Muscle of leg (tissue), 16 donors: ENCODE measurements around the gene C1QL3. TPM values are rescaled to one million over a fixed set of nuclear protein-coding genes. Genes with fewer than 3 reads are reported as not detected.

Experiments used
- DNase-seq: peaks from one replicate; pipeline ENCODE4 v3.0.0; 2013
- H3K27ac ChIP-seq: one replicate; pipeline ENCODE4 v1.5.1; 2013; ENCODE audit warnings: mild to moderate bottlenecking, low read length, control low read depth
- H3K27me3 ChIP-seq: one replicate; pipeline ENCODE4 v1.6.1; 2013; ENCODE audit warnings: low read length; ENCODE audit not compliant: control insufficient read depth, insufficient read depth
- H3K36me3 ChIP-seq: one replicate; pipeline ENCODE4 v1.6.1; 2013; ENCODE audit warnings: low read length; ENCODE audit not compliant: control insufficient read depth, insufficient read depth
- H3K4me1 ChIP-seq: one replicate; pipeline ENCODE4 v1.6.1; 2013; ENCODE audit warnings: low read length; ENCODE audit not compliant: control insufficient read depth, insufficient read depth
- H3K4me3 ChIP-seq: one replicate; pipeline ENCODE4 v1.5.1; 2013; ENCODE audit warnings: low read length, control low read depth
- H3K9me3 ChIP-seq: replicated peaks from 2 replicates; pipeline ENCODE4 v1.6.1; 2013; ENCODE audit warnings: low read depth, low read length; ENCODE audit not compliant: control insufficient read depth
- WGBS: methylation state at CpG from one replicate; pipeline ENCODE4 v1.1.5; 2013; ENCODE audit warnings: missing lambda C conversion rate; ENCODE audit not compliant: insufficient coverage; 5-methylcytosine and 5-hydroxymethylcytosine counted together
- long read RNA-seq, 11 donors: transcript quantifications; one replicate each; lab custom pipeline, GENCODE V29; 2026
- polyA plus RNA-seq, 8 donors: library from polyadenylated mRNA; unstranded; fragments of 120-200 nt; gene quantifications; one replicate each; pipeline versions ENCODE4 v1.2.1 to v1.2.3, GENCODE V29; 2013; ENCODE audit warnings: inconsistent platforms in 1 of 8, low replicate concordance in 1 of 8; ENCODE audit not compliant: insufficient read length in 8 of 8, insufficient read depth in 1 of 8
- total RNA-seq: library from RNA; stranded (reverse); fragments of 120-200 nt; gene quantifications from one replicate; pipeline ENCODE4 v1.2.4, GENCODE V29; 2013

Gene C1QL3
- 0.04 TPM for total RNA-seq
- polyA plus RNA-seq, result under 1 TPM; 0.05 to 0.93 (median 0.48) TPM
- long read RNA-seq, donor 1, result 0 reads
- long read RNA-seq, donor 2, result 0 reads
- long read RNA-seq, donor 3, result 0 reads
- long read RNA-seq, donor 4, result 0 reads
- long read RNA-seq, donor 5, result 0 reads
- long read RNA-seq, donor 6, result 0 reads
- long read RNA-seq, donor 7, partial matches to known transcripts, result 0 of 1 reads
- long read RNA-seq, donor 7, other reads (novel, unspliced or antisense), result 0 of 1 reads
- long read RNA-seq, donor 8, result 0 reads
- long read RNA-seq, donor 9, result 0 reads
- long read RNA-seq, donor 10, result 0 reads
- long read RNA-seq, donor 11, result 0 reads

DNA sequence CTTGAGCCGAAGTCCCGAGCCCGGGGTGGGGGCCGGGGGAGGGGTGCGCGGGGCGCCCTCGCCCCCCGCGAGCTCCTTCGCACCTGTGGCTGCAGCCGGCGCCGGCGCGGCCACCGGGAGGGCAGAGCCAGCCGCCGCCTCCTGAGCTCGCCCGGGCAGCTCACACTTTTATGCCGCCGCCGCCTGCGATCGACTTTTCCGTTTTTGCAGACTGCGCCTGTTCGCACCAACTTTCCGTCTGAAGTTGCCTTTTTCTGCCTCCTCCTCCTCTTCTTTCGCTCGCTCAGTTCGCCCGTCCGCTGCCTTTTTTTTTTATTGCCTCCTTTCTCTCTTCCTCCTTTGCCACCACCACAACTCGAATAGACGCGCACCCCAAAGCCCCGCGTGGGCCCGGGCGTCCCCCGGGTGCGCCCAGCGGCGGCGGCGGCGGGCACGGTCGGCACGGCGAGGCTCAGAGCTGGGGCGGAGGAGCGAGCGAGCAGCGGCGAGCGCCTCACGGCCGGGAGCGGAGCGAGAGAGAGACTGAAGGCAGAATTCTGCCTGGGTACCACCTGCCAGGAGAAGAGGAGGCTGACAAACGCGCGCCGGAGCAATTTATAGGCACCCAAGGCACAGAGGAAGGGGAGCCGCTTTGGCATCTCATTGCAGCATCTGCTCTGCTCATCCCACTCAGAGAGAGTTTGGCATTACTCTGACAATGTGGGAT is at the start of gene C1QL3:
C1QL3 (minus strand) TSS at position 569 of the 706 bp plus-strand sequence. CDS start 814 bp downstream, outside the sequence.
- peaks cover 56% of the 10 kb centered on the region for H3K27me3 ChIP-seq

DNA sequence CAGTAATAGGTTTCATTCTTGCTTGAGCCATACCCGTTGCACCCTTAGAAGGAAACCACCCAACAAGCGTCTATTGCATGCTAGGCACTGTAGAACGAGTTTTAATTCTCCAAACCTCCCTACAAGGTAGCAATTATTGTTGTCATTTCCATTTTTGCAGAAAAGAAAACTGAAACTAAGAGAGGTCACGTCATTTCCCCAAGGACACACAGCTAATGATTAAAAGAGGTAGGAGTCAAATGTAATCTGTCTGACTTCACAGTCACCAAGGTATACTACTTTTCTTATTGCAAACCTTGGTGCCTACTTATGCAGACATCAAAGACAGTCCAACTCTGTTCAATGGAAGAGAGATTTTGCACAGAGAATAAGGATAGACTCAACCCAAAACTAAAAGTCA is 49.1 kb upstream of the C1QL3 start:
- H3K27ac ChIP-seq, result no peak overlapping the region
- WGBS, result 86% methylated on average over 1 of the region's 4 CpGs
- no peaks in the 10 kb centered on the region for H3K4me1 ChIP-seq
- no peak for DNase-seq
- H3K27me3 ChIP-seq, result no peaks in the 10 kb centered on the region
- H3K36me3 ChIP-seq, result no peaks in the 10 kb centered on the region
- no peak overlapping the region for H3K4me3 ChIP-seq
- H3K9me3 ChIP-seq, result no peaks in the 10 kb centered on the region

More for the DNA sequence above, at the start of gene C1QL3:
- Histone ChIP-seq H3K27ac (no peak within 1 kb of the TSS), H3K9me3 (no peaks in the 10 kb centered on the region), H3K36me3 (no peaks in the 10 kb centered on the region), H3K4me3 (peak within 1 kb of the TSS; percentile 5), H3K4me1 (peaks cover 5% of the 10 kb centered on the region)
- WGBS, result under 1% methylated on average over 67 of the region's 68 CpGs
- DNase-seq, result peak; percentile 33

DNA sequence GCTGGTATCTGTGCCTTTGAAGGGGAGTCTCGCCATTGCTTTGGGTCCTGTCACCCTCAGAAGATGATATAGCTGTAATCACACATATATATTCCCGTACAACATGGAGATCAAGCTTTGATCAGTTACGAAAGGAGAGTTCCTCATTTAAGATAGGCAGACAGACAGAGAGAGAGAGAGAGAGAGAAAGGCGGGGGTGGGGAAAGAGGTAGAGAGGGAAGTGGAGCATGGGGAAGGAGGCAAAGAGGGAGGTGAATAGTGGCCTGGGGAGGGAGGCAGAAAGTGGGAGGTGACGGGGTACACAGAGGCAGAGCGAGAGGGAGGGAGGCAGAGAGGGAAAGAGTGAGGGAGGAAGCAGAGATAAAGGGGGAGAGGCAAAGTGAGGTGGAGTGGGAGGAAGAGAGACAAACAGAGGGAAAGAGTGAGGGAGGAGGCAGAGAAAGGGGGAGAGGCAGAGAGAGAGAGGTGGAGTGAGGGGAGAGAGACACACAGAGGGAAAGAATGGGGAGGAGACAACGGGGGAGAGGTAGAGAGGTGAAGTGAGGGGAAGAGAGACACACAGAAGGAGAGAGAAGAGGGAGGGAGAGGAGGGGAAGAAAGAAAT is 44.6 kb upstream of the C1QL3 start:
- H3K4me1 ChIP-seq, result no peaks in the 10 kb centered on the region
- WGBS, result 49% methylated on average over 5 of the region's 7 CpGs
- H3K9me3 ChIP-seq, result no peaks in the 10 kb centered on the region
- no peaks in the 10 kb centered on the region for H3K27me3 ChIP-seq
- DNase-seq, result no peak
- H3K4me3 ChIP-seq, result no peak overlapping the region
- no peak overlapping the region for H3K27ac ChIP-seq
- no peaks in the 10 kb centered on the region for H3K36me3 ChIP-seq

- H3K4me3 ChIP-seq, result no peak overlapping the region
- no peaks in the 10 kb centered on the region for H3K27me3 ChIP-seq
- H3K9me3 ChIP-seq, result no peaks in the 10 kb centered on the region
- DNase-seq, result no peak
- WGBS, result no CpG with 5 or more reads among the region's 3 CpGs
- H3K27ac ChIP-seq, result no peak overlapping the region
- H3K36me3 ChIP-seq, result no peaks in the 10 kb centered on the region
- H3K4me1 ChIP-seq, result no peaks in the 10 kb centered on the region
Observed at GRCh38 chr10:16565604-16566003, 43.9 kb upstream of the C1QL3 start.

DNA sequence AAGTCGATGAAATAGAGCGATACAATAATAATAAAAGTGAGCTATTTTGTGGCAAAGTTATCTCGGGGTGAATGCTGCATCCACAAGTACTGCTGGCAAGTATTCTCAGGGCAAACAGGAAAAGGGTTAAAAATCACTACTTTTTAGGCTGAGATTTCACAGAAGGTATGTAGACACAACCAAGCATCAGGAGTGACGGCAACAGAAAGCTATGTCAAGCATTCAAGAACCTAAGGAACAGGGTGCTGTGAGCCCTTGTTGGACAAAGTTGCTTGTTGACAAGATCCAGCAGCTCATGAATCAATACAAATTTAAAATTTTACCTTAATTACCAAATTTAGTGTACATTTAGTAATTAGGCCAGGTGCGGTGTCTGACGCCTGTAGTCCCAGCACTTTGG is 41.2 kb upstream of the C1QL3 start:
- DNase-seq, result no peak
- Histone ChIP-seq H3K36me3 (no peaks in the 10 kb centered on the region), H3K9me3 (no peaks in the 10 kb centered on the region), H3K4me3 (no peak overlapping the region), H3K27me3 (no peaks in the 10 kb centered on the region), H3K4me1 (no peaks in the 10 kb centered on the region), H3K27ac (no peak overlapping the region)
- 57% methylated on average over 1 of the region's 6 CpGs for WGBS

DNA sequence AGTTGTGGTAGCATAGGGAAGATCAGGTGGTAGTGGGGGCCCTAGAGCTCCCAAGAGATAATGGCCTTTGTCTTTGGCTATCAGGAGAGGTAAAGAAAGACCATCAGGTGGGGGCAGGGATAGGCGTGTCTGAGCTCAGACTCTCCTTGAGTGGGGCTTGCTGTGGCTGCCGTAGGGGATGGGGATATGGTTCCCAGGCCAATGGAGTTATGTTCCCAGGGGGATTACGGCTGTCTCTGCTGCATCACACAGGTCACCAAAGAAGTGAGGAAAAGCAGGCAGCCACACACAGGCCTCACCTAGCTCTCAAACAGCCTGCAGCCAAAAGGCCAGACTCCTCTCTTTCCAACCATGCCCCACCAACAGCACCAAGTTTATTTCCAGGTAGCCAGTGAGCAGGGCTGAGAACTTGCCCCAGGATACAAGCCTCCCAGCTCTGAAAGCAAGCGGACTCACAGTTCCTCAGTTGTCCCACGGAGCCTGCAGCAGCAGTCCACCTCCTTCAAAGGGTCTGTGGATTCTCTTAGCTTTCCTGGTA is 37.6 kb upstream of the C1QL3 start:
- Histone ChIP-seq H3K9me3 (no peaks in the 10 kb centered on the region), H3K4me3 (no peak overlapping the region), H3K36me3 (no peaks in the 10 kb centered on the region), H3K27ac (no peak overlapping the region), H3K4me1 (no peaks in the 10 kb centered on the region), H3K27me3 (no peaks in the 10 kb centered on the region)
- WGBS, result 83% methylated on average over 4 of the region's 5 CpGs
- no peak for DNase-seq

DNA sequence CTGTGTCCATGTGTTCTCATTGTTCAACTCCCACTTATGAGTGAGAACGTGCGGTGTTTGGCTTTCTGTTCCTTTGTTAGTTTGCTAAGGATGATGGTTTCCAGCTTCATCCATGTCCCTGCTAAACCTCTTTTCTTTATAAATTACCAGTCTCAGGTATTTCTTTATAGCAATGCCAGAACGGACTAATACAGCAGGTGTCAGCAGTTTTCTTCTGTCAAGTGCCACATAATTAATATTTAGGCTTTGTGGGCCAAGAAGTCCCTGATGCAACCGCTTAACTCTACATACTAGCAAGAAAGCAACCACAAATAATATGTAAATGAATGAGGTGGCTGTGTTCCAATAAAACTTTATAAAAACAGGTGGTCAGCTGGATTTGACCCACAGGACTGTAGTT is 26.3 kb upstream of the C1QL3 start:
- H3K4me3 ChIP-seq, result no peak overlapping the region
- H3K27ac ChIP-seq, result no peak overlapping the region
- H3K36me3 ChIP-seq, result no peaks in the 10 kb centered on the region
- H3K4me1 ChIP-seq, result no peaks in the 10 kb centered on the region
- no peak for DNase-seq
- H3K27me3 ChIP-seq, result no peaks in the 10 kb centered on the region
- no peaks in the 10 kb centered on the region for H3K9me3 ChIP-seq
- WGBS, result no CpG with 5 or more reads among the region's 4 CpGs

DNA sequence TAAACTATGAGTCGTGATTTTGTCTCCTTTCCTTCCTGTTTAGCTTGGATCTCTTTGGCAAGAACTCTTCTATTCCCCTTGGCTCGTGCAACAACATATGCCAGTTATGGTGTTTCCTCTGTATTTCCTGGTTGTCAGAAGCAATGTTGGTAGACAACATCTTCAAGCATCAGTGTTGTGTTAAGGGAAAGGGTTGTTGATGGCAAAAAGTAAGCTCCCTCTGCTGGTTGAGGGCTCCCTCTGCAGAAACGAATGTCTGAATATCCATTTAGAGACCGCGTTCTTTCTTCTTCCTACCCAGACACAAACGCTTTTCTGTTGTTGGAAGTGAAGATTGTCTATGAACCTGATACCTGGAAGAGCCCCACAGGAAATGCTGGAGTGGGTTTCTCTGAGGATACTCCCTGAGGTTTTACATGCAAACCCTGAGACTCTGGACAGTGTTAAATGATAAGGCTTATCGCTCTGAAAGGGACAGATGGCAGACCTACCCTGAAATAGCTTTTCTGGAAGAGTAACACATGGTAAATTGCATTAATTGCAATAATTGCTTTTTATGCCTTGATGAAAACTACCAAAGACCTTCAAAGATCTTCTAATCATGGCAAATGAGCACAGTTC is 23.5 kb upstream of the C1QL3 start:
- peak; percentile 13 for DNase-seq
- no peaks in the 10 kb centered on the region for H3K27me3 ChIP-seq
- H3K4me3 ChIP-seq, result no peak overlapping the region
- H3K9me3 ChIP-seq, result no peaks in the 10 kb centered on the region
- 50% methylated on average over 2 of the region's 7 CpGs for WGBS
- no peaks in the 10 kb centered on the region for H3K36me3 ChIP-seq
- H3K4me1 ChIP-seq, result no peaks in the 10 kb centered on the region
- H3K27ac ChIP-seq, result no peak overlapping the region

DNA sequence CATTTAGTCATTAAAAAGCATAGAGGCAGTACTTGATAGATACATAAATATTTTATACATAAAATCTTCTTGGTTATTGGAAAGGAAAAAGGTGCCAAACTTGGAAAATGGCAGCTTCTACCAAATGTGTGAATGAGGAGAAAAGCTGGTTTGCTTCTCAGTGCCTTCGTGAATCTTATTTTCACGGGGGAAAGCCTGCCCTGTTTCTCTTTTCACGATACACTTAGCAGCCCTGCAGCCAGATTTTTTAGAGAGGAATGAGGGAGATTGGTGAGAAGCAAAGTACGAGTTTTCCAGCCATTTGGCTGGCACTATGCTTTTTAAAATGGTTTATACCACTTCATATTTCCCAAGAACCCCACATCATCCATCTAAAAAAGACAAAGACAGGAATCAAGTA is 22.9 kb upstream of the C1QL3 start:
- Histone ChIP-seq H3K36me3 (no peaks in the 10 kb centered on the region), H3K4me3 (no peak overlapping the region), H3K27ac (no peak overlapping the region), H3K9me3 (no peaks in the 10 kb centered on the region), H3K27me3 (no peaks in the 10 kb centered on the region), H3K4me1 (no peaks in the 10 kb centered on the region)
- DNase-seq, result no peak
- 83% methylated on average over 2 of the region's 4 CpGs for WGBS

DNA sequence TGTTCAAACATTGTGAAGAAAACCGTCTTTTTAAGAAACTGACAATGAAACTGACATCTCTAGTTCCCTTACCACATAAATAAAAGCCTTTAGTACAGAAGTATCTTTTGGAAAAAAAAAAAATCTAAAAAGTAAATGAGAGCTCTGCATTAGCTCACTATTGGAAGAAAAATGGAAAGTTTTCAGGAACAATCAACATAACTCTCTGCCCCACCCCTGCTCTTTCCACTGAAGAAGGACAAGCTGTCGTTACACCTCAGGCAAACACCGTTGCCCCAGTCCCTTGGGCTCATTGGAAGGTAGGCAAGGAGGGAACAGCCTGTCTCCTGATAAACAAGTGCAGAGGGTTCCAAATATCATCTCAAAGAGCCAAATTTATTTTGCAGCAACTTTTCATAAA is 22.4 kb upstream of the C1QL3 start:
- Histone ChIP-seq H3K36me3 (no peaks in the 10 kb centered on the region), H3K9me3 (no peaks in the 10 kb centered on the region), H3K4me1 (no peaks in the 10 kb centered on the region), H3K4me3 (no peak overlapping the region), H3K27ac (no peak overlapping the region), H3K27me3 (no peaks in the 10 kb centered on the region)
- no peak for DNase-seq
- WGBS, result no CpG with 5 or more reads among the region's 3 CpGs
